GM19468 (cell line): Measurements from ENCODE around the gene DUSP18.
"Not testable (repeated sequence)": the region's sequence is repeated elsewhere in the genome, so short reads cannot be mapped to it uniquely, and the experiment has no call there.

Experiments used
- ATAC-seq: cut with Tn5 transposase; IDR thresholded peaks from one replicate; pipeline ENCODE4 v1.9.1; 2021; ENCODE audit warnings: mild to moderate bottlenecking, moderate library complexity, moderate number of reproducible peaks; ENCODE audit not compliant: unreplicated experiment; ENCODE audit errors: extremely low read depth

The DUSP18 gene

DNA sequence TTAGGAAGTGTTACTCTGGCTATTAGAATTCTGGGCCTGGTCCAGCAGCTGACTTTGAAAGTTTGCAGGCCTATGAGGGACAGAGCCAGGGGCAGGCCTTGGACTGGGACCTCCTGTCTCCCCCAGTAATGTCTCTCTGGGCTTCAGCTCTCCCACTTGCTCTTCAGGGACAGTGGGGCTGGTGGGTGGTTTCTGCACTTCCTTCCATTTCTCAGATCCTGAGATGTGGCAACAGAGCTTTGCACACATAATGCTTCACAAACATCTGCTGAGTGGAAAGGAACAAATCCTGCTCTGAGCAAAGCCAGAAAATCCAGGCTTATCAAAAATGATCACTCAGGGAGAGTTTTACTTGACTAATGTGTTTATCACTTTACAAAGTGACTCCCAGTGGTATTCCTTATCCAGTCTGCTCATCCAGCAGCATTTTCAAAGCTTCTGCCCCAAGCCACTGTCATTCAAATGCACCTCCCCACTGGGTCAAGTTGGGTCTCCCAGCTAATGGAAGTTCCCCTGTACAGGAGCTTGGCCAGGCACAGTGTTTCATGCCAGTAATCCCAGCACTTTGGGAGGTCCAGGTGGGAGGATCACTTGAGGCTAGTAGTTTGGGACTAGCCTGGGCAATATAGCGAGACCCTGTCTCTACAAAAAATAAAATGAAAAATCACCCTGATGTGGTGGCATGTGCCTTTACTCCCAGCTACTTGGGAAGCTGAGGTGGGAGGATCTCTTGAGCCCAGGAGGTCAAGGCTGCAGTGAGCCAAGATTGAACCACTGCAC is 13.5 kb upstream of the DUSP18 start:
- no peak for ATAC-seq

DNA sequence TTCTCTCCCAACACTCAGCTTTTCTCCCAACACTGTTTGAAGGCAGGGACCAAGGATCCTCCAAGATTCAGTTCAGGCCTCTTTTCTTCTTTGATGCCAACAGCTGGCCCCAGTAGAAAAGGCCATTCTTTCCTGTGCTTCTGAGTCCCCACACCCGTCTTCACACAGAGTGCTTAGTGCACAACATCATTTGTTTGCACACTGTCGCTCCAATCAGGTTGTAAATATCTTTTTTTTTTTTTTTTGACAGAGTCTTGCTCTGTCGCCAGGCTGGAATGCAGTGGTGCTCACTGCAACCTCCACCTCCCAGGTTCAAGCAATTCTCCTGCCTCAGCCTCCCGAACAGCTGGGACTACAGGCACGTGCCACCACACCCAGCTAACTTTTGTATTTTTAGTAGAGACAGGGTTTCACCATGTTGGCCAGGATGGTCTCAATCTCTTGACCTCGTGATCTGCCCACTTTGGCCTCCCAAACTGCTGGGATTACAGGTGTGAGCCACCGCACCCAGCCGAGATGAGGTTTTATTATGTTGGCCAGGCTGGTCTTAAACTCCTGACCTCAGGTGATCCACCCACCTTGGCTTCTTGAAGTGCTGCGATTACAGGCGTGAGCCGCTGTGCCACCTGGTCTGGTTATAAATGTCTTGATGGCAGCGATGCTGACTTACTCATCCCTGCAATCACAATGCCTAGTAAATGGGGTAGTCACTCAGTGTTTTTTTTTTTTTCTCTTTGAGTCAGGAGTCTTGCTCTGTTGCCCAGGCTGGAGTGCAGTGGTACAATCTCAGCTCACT is 12.4 kb upstream of the DUSP18 start:
- not testable (repeated sequence) for ATAC-seq

DNA sequence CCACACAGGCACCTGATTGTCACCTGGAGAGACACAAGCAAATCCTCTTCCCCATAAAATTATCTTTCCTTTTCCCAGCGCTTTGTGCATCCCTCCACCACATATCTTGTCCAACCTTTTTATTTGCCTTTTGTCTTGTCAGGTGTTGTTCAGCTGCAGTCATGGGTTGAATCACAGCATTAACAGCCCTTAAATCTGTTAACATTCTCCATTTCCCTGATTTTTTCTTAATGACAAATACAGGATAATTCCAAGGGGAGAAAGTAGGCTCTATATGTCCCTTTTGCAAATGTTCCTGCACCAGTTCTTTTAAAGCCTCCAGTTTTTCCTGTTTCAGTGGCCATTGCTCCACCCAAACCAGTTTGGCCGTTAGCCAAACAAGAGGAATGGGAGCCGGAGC is 8.9 kb upstream of the DUSP18 start:
- not testable (repeated sequence) for ATAC-seq

DNA sequence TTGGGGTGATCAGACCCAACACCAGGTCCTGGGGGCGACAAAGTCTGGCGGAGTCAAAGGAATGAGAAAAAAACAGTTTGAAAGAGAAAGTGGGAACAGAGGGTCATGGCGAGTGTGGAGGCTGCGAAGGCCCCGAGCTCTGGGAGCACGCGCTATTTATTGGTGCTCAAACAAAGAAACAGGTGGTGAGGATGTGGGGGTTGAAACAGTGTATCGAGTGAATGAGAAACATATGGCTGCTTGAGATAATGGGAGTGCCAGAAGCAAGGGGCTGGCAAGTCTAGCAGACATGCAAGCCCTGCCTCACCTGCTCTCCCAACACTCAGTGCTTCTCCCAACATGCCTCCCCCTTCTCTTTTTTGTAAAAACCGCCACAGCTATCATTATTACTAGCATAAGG is 7.8 kb upstream of the DUSP18 start:
- ATAC-seq, result no peak

DNA sequence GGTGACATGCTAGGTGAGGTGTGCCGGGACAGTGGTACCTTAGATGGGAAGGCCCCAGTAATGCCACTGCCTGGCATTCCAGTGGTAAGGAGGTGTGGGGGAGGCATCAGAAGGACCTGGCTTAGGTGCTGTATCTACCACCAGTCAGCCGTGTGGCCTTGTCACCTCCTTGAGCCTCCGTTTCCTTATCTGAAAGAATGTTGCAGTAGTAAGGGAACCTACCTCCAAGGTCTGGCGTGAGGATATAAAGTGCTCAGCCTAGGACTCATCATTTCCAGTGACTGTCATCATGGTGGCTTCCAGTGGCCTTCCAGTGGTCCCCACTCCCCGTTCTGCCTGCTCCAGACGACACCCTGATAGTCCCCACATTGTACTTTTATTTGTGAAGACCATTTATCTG is 6.8 kb upstream of the DUSP18 start:
- ATAC-seq, result no peak

DNA sequence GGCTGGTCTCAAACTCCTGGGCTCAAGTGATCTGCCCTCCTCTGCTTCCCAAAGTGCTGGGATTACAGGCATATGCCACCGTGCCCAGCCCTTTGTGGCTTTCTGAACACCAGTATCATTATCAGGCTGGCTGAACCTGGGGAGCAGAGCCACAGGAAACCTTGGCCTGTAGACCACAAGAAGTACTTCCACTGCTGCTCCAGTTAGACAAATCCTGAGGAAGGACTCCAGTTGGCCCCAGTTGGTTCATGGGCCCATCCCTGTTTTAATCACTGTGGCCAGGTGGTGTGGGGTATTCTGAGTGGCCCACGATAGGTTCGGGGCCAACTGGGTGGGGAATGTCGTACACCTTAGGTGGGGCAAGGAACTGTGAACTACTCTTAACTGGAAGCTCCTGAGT is 5.5 kb upstream of the DUSP18 start:
- ATAC-seq, result no peak

DNA sequence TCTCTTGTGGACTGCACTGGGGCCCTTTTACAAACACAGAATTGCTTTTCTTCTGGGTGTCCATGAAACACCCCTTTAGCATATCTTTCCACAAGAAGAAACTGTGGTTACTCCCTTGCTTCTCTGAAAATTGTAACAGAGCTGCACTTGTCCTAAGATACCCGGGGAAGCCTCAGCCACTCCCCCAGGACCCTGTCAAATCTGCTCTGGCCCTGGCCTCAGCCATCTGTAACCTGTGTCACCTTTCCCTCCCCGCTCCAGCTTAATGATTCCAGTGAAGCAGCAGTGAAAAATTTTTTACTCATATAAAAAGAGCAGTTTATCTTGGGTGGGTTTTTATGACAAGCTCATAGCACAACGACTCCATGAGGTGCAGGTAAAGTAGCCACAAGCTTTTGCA is 3.4 kb upstream of the DUSP18 start:
- ATAC-seq, result no peak

DNA sequence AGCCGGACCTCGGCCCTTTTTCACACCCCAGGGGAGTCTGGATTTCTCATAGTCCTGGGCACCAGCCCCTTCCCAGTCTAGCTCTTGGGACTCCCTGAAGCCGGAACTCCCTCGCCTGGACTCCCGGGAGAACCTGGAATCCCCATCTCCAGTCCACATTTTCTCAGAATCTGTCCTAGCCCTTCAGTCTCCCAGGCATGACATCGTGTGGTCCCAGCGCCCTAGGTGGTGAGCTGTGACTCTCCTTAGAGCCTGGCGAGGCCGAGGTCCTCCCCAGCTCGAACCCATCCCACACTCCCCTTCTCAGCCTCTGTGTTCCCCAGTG is 673 bp upstream of the DUSP18 start:
- ATAC-seq, result no peak

DNA sequence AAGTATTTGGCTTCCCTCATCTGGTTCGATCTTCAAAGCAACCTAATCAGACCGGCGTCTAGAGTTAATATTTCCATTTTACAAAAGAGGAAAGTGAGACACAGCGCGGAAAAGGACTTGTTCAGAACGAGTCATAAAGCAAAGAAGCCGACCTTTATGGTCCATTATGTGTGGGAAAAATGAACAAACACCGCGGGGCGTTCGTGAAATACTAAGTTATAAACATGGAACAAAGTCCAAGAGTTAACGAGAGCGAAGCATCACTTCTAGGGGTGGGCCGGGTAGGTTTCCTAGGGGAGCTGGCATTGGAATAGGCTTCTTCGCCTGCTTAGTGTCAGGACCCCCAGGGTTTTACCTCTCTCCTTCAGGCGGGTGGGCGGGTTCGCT is 575 bp downstream of the DUSP18 start:
- no peak for ATAC-seq

DNA sequence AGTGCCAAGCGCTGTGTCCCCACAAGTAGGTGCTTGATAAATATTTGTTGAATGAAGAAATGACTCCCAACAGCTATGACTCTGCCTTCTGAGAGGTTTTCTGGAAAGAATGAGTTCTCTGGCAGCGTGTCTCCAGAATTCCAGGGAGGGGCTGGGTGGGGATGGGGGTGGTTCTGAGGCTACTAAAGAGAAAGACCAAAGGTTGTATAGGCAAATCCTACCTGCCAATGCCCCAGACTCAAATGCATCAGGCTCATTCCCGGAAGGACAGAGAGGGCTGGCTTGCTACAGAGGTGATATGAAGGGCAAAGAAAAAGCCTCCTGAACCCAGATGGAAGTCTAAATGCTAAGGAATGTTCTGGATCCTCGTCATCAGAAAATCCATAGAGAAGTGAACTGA is 1.9 kb downstream of the DUSP18 start:
- no peak for ATAC-seq

DNA sequence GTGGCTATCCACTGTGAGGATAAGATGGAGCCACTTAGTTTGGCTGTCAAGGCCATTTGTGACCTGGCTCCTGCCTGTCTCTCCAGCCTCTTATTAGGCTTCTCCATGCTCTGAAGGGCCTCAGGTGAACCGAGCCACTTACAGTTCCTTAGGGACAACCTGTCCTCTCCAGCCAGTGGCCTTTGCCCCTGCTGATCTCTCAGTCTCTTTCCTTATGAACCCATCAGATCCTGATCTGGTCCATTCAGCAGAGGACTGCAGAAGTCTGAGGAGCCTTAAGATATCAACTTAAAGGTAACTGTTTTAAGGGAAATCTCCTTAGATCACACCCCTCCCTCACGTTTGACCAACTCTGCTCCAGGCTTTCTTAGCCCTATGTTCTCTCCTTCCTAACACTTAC is 2.4 kb downstream of the DUSP18 start:
- ATAC-seq, result no peak

DNA sequence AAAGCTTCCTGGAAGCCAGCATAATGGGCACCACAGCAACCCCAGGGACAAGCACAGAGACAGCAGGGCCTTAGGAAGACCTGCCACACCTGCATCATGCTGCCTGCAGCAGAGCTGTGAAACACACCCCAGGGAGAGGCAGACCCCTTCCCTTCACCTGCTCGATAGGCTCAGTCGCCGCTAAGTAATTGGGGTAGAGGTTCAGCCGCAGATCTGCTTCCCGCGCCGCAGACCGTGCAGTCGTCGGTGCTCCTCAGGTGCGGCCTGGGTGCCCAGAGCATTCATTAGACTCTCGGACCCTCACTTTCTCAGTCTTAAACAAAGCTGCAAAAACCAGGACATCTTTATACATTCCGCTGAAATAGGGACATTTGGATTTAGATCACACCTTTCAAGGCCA is 2.9 kb downstream of the DUSP18 start:
- ATAC-seq, result no peak

DNA sequence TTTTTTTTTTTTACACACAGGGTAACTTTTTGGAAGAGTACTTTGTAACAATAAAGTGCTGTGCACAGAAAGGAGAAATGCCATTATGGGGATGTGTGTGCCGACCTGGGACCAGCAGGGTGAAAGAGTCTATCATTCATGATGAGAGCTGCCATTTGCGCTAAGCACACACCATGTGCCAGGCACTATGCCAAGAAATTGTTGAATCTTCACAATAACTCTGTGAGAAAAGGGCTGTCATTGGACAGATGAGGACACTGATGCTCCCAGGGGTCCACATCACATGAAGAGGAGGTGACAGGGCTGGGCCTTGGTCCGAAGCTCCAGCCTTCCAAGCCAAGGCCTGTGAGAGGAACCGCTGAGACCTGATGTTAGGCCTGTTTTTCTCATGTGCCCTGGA is 5.6 kb downstream of the DUSP18 start:
- ATAC-seq, result no peak

DNA sequence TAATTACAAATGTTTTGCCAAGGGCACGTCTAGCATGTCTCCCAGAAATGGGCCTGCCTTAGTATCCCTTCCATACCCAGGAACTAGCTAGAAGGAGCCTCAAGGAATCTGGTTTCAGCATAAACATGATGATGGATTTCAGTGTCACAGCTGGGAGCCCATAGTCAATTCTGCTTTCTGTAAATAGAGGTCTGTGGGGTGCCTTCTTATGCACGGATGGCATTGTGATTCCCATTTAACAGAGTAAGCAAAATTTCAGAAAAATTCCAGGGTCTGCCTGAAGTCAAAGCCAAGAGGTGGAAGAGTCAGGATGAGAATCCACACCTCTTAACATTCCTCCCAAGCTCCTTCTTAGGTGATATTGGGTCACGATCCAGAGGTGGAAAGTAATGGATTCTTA is 12.1 kb downstream of the DUSP18 start:
- no peak for ATAC-seq

DNA sequence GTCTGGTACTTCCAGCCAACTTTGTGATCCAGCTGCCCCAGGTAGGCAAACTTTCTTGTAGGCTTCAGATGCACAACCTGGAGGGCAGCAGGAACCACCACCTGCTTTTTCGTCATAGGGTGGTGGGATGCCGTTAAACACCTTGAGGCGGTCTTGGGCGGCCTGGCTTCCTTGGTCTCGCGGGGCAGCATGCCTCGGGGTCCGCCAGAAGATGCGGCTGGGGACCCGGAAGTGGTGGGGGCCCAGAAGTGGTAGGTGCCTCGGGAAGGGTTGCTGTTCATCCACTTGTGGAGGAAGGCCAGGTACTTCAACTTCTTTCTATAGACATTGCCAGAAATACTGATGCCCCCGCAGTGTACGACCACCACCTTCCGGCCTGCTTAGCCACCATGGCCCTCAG is 13.3 kb downstream of the DUSP18 start:
- no peak for ATAC-seq

DNA sequence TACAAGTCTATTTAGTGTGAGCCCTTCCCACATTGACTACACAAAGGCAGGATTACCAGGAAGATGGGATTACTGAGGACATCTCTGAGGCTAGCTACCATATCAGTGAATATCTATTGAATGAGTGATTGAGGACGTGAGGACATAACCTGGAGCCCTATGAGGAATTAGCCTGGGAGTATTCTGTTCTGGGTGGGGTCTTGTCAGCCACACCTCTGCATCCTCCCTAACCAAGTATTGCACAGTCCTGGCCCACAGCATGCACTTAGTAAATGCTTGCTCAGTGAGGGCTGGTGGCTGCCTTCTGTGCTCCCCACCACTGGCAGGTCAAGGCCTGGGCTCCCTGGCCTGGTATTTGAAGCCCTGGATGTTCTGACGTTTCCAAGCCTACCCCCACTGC is 14.8 kb downstream of the DUSP18 start:
- ATAC-seq, result no peak

DNA sequence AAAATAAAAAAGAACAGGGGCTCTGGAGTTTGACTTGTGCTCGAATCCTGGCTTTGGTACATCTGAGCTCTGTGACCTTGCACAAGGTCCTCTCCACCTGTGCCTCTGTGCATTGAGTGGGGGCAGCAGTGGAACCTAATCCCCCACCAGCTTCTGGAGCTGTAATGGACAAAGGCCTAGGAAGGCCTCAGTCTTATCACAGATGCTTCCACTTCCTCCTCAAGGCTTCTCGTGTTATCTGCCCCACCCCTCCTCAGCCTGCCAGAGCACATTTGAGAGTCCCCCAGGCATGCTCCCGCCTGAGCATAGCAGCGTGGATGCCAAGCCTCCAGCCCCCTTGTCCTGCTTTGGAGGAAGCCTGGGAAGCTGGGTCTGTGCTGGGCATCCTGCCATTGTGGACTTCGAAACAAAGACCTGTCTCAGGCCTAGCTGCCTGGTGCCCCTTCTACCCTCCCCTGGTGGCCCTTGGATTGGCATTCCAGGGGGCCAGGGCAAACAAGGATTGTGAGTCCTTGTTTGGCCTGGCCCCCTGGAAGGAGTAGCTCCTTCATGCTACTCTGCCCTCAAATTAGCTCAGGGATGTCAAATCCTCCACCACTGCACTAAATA is 17.1 kb downstream of the DUSP18 start:
- no peak for ATAC-seq

DNA sequence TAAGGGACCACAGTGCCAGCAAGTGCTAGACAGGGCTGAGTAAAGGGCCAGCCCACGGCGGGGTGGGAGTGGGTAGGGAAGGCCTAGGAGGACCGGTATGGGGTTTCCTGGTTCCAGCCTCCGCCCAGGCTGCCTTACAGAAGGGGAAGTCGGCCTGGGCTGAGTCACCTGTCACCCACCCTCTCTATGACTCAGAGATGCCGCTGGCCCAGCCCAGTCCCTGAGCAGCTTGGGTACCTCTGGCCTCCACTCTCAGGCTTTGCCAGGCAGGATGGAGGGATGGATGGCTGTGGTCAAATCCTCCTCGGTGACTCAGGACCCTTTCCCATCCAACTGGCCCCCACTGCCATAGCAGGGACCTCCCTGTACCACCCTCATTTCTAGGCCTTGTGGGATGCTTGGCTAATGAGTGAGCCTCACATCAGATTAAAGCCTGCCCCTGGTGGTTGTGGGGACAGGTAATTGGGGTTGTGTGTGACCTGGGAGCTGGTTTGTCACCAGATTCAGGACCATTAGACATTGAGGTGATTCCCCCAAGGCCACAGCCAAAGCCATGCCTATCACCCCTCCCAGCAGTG is 18.2 kb downstream of the DUSP18 start:
- ATAC-seq, result no peak

DNA sequence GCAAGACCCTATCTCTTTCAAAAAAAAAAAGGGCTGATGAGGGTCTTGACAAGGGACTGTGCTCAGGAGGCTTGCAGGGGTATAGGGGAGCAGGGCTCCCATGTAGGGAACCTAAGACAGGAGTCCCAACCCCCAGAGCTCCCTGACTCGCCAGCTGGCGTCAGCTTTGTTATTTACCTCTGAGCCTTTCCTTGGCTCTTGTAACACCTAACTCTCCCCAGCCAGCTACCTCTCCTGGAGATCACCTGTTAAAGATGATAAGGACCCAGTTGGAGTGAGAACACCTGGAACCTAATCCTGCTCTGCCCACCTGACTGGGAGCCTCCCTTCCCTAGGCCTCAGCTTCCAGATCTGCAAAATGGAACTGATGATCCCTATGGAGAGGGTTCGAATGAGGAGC is 18.9 kb downstream of the DUSP18 start:
- no peak for ATAC-seq

DNA sequence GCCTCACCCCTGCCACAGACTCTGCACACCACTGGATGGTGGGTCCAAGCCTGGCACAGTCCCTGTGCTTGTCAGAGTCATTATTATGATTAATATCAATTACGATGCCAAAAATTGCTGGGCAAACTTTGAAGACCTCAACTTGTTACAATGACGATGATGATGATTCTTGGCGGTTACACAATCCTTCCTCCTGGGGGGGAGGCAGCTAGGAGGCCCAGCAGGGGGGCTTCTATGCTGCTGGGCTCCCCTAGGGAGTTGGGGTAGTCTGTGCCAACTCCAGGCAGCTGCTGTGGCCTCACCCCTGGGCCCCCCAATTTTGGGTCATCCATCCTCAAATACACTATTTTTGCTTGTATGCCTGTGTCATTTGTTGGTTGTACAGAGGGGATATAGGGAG is 20.1 kb downstream of the DUSP18 start:
- ATAC-seq, result no peak

DNA sequence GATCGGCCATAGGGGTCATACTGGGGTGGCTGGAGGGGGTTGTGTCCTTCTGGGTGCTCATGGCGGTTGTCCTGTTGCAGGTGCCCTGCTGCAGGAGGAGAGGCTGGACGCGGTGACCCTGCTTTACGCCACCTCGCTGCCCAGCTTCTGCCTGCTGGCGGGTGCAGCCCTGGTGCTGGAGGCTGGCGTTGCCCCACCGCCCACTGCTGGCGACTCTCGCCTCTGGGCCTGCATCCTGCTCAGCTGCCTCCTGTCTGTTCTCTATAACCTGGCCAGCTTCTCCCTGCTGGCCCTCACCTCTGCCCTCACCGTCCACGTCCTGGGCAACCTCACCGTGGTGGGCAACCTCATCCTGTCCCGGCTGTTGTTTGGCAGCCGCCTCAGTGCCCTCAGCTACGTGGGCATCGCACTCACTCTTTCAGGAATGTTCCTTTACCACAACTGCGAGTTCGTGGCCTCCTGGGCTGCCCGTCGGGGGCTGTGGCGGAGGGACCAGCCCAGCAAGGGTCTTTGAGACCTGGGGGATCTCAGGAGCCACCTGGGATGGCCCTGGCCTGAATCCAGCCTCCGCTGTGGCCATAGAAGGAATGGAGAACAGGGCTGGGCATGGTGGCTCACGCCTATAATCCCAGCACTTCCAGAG is 21.0 kb downstream of the DUSP18 start:
- no peak for ATAC-seq
